CD4-positive, CD25-positive, alpha-beta regulatory T cell (primary cell): ENCODE results near the gene IFIH1. TPM values are rescaled to one million over a fixed set of nuclear protein-coding genes. Genes with fewer than 3 reads are reported as not detected.
A peak's percentile ranks its signal among the peaks of the same experiment; 100 is the strongest.

Experiments used
- ATAC-seq, 2 donors: fragments of 150-1000 bp; cut with Tn5 transposase; one replicate each; pipeline ENCODE4 v1.10.0; 2021; ENCODE audit warnings: low read depth in 2 of 2, moderate number of reproducible peaks in 2 of 2, moderate library complexity in 1 of 2
- DNase-seq, 3 donors: peaks; one replicate each; pipeline versions ENCODE4 v3.0.0 to v3.0.0-alpha.2; 2012 to 2022; ENCODE audit warnings: mixed read lengths in 1 of 3
- H3K27ac ChIP-seq: one replicate; pipeline ENCODE4 v1.7.0; 2013; ENCODE audit warnings: mild to moderate bottlenecking, low read length; ENCODE audit not compliant: insufficient read depth, poor library complexity, severe bottlenecking
- H3K27me3 ChIP-seq: one replicate; pipeline ENCODE4 v1.7.0; 2013; ENCODE audit warnings: low read length; ENCODE audit not compliant: control insufficient read depth, insufficient read depth
- H3K36me3 ChIP-seq: one replicate; pipeline ENCODE4 v1.7.0; 2013; ENCODE audit warnings: mild to moderate bottlenecking, low read length, moderate library complexity; ENCODE audit not compliant: control insufficient read depth, insufficient read depth
- H3K4me1 ChIP-seq: 2 replicates; pipeline ENCODE4 v1.7.0; 2013; ENCODE audit warnings: mild to moderate bottlenecking, low read length; ENCODE audit not compliant: insufficient read depth, control insufficient read depth, poor library complexity, severe bottlenecking
- H3K4me3 ChIP-seq: one replicate; pipeline ENCODE4 v1.7.0; 2013; ENCODE audit warnings: low read depth, mild to moderate bottlenecking, low read length, moderate library complexity
- H3K9me3 ChIP-seq, 2 experiments: 1 replicate in 1 of 2; 2 replicates in 1 of 2; pipeline ENCODE4 v1.7.0; 2013; ENCODE audit warnings: low read length in 2 of 2, mild to moderate bottlenecking in 1 of 2, moderate library complexity in 1 of 2; ENCODE audit not compliant: control insufficient read depth in 2 of 2
- H3K27ac Mint-ChIP-seq, 3 donors: one replicate each; pipeline ENCODE4 v1.8.0; 2020 to 2022; ENCODE audit warnings: mild to moderate bottlenecking in 3 of 3, mixed read lengths in 3 of 3, moderate library complexity in 2 of 3
- H3K27me3 Mint-ChIP-seq: one replicate; pipeline ENCODE4 v1.8.0; 2022; ENCODE audit warnings: mild to moderate bottlenecking, mixed read lengths
- H3K36me3 Mint-ChIP-seq: one replicate; pipeline ENCODE4 v1.8.0; 2020; ENCODE audit warnings: mixed read lengths
- H3K4me1 Mint-ChIP-seq, 4 donors: one replicate each; pipeline ENCODE4 v1.8.0; 2020 to 2022; ENCODE audit warnings: mixed read lengths in 4 of 4, mild to moderate bottlenecking in 1 of 4
- H3K4me3 Mint-ChIP-seq, 4 donors: one replicate each; pipeline ENCODE4 v1.8.0; 2020 to 2022; ENCODE audit warnings: mild to moderate bottlenecking in 4 of 4, mixed read lengths in 4 of 4, moderate library complexity in 3 of 4
- H3K9me3 Mint-ChIP-seq, 7 donors: one replicate each; pipeline ENCODE4 v1.8.0; 2020 to 2022; ENCODE audit warnings: mixed read lengths in 7 of 7, mild to moderate bottlenecking in 3 of 7, moderate library complexity in 2 of 7
- polyA plus RNA-seq, 4 donors: library from polyadenylated mRNA; unstranded; fragments of 300-500 nt; fragmentation: Illumina TruSeq; gene quantifications; one replicate each; pipeline ENCODE4 v1.2.3, GENCODE V29; 2021
- total RNA-seq: library from RNA; stranded (reverse); gene quantifications from one replicate; pipeline ENCODE4 v1.2.3, GENCODE V29; 2022

The IFIH1 gene
- total and polyA plus RNA-seq, 5 donors from 2014 or later = 17.2 to 52.8 (median 18.4) TPM

GRCh38 chr2:162266460-162266760 lies 52.1 kb downstream of the IFIH1 start:
- peaks cover 0 to 4% (median 2%) of the 10 kb centered on the region in 4 donors for H3K4me1 Mint-ChIP-seq
- H3K27me3 ChIP-seq = no peaks in the 10 kb centered on the region
- peaks cover 6% of the 10 kb centered on the region for H3K4me1 ChIP-seq
- H3K9me3 Mint-ChIP-seq = peaks cover 0 to 1% (median 0%) of the 10 kb centered on the region in 7 donors
- no peak overlapping the region for H3K4me3 Mint-ChIP-seq
- DNase-seq (no peak), ATAC-seq (no peak)
- no peaks in the 10 kb centered on the region for H3K9me3 ChIP-seq
- peaks cover 45% of the 10 kb centered on the region for H3K36me3 ChIP-seq
- no peaks in the 10 kb centered on the region for H3K27me3 Mint-ChIP-seq
- H3K27ac Mint-ChIP-seq = no peak overlapping the region
- H3K27ac ChIP-seq = no peak overlapping the region
- no peak overlapping the region for H3K4me3 ChIP-seq
- H3K36me3 Mint-ChIP-seq = peaks cover 49% of the 10 kb centered on the region

GRCh38 chr2:162265666-162266459 lies 52.6 kb downstream of the IFIH1 start:
- Histone ChIP-seq H3K9me3 (no peaks in the 10 kb centered on the region), H3K27ac (no peak overlapping the region), H3K4me1 (peaks cover 10% of the 10 kb centered on the region), H3K27me3 (no peaks in the 10 kb centered on the region), H3K36me3 (peaks cover 43% of the 10 kb centered on the region), H3K4me3 (no peak overlapping the region)
- H3K27me3 Mint-ChIP-seq = no peaks in the 10 kb centered on the region
- peaks cover 0 to 1% (median 0%) of the 10 kb centered on the region in 7 donors for H3K9me3 Mint-ChIP-seq
- DNase-seq = no peak
- ATAC-seq = no peak
- no peak overlapping the region for H3K4me3 Mint-ChIP-seq
- H3K4me1 Mint-ChIP-seq = peaks cover 4 to 9% (median 7%) of the 10 kb centered on the region in 4 donors
- no peak overlapping the region for H3K27ac Mint-ChIP-seq
- H3K36me3 Mint-ChIP-seq = peaks cover 44% of the 10 kb centered on the region

- Histone ChIP-seq H3K27me3 (no peaks in the 10 kb centered on the region), H3K27ac (no peak overlapping the region), H3K36me3 (peaks cover 5% of the 10 kb centered on the region), H3K4me3 (no peak overlapping the region), H3K9me3 (no peaks in the 10 kb centered on the region), H3K4me1 (peaks cover 10% of the 10 kb centered on the region)
- DNase-seq (peak in 1 of 3 donors; percentile 37), ATAC-seq (peak; percentile 46 to 59)
- Mint-ChIP-seq H3K27ac (peak overlapping the region in 1 of 3 donors; percentile 10), H3K27me3 (no peaks in the 10 kb centered on the region), H3K4me3 (no peak overlapping the region), H3K36me3 (peaks cover 11% of the 10 kb centered on the region), H3K4me1 (peaks cover 4 to 9% (median 7%) of the 10 kb centered on the region in 4 donors), H3K9me3 (peaks cover 0 to 2% (median 0%) of the 10 kb centered on the region in 7 donors)
Measured at GRCh38 chr2:162261032-162261945, 57.2 kb downstream of the IFIH1 start.

- Histone ChIP-seq H3K27ac (no peak overlapping the region), H3K27me3 (no peaks in the 10 kb centered on the region), H3K4me3 (no peak overlapping the region), H3K9me3 (no peaks in the 10 kb centered on the region), H3K4me1 (peaks cover 10% of the 10 kb centered on the region), H3K36me3 (no peaks in the 10 kb centered on the region)
- Mint-ChIP-seq H3K9me3 (peaks cover 0 to 2% (median 0%) of the 10 kb centered on the region in 7 donors), H3K27me3 (peaks cover 4% of the 10 kb centered on the region), H3K4me3 (no peak overlapping the region), H3K27ac (no peak overlapping the region), H3K4me1 (peaks cover 4 to 9% (median 7%) of the 10 kb centered on the region in 4 donors), H3K36me3 (no peaks in the 10 kb centered on the region)
- no peak for ATAC-seq
- DNase-seq = no peak
Measured at GRCh38 chr2:162258686-162259085, 59.8 kb downstream of the IFIH1 start.

- ATAC-seq (no peak), DNase-seq (no peak)
- H3K4me3 Mint-ChIP-seq = no peak overlapping the region
- H3K4me1 ChIP-seq = peaks cover 10% of the 10 kb centered on the region
- no peaks in the 10 kb centered on the region for H3K27me3 ChIP-seq
- peaks cover 4% of the 10 kb centered on the region for H3K27me3 Mint-ChIP-seq
- no peak overlapping the region for H3K27ac ChIP-seq
- no peaks in the 10 kb centered on the region for H3K9me3 ChIP-seq
- no peaks in the 10 kb centered on the region for H3K36me3 Mint-ChIP-seq
- peaks cover 0 to 2% (median 0%) of the 10 kb centered on the region in 7 donors for H3K9me3 Mint-ChIP-seq
- no peaks in the 10 kb centered on the region for H3K36me3 ChIP-seq
- no peak overlapping the region for H3K4me3 ChIP-seq
- H3K4me1 Mint-ChIP-seq = peaks cover 4 to 9% (median 7%) of the 10 kb centered on the region in 4 donors
- no peak overlapping the region for H3K27ac Mint-ChIP-seq
Measured at GRCh38 chr2:162258169-162258568, 60.3 kb downstream of the IFIH1 start.

- H3K36me3 ChIP-seq = no peaks in the 10 kb centered on the region
- ATAC-seq = no peak
- peaks cover 4% of the 10 kb centered on the region for H3K27me3 Mint-ChIP-seq
- no peaks in the 10 kb centered on the region for H3K27me3 ChIP-seq
- no peak overlapping the region for H3K27ac ChIP-seq
- H3K4me3 ChIP-seq = no peak overlapping the region
- H3K9me3 Mint-ChIP-seq = peaks cover 0 to 2% (median 0%) of the 10 kb centered on the region in 7 donors
- no peak overlapping the region for H3K27ac Mint-ChIP-seq
- no peak overlapping the region for H3K4me3 Mint-ChIP-seq
- no peaks in the 10 kb centered on the region for H3K9me3 ChIP-seq
- no peaks in the 10 kb centered on the region for H3K36me3 Mint-ChIP-seq
- DNase-seq = no peak
- peaks cover 4 to 9% (median 7%) of the 10 kb centered on the region in 4 donors for H3K4me1 Mint-ChIP-seq
- peaks cover 10% of the 10 kb centered on the region for H3K4me1 ChIP-seq
Measured at GRCh38 chr2:162257425-162257824, 61.1 kb downstream of the IFIH1 start.

- no peaks in the 10 kb centered on the region for H3K36me3 ChIP-seq
- DNase-seq = no peak
- peaks cover 6% of the 10 kb centered on the region for H3K4me1 ChIP-seq
- Mint-ChIP-seq H3K36me3 (no peaks in the 10 kb centered on the region), H3K27ac (no peak overlapping the region), H3K4me3 (no peak overlapping the region), H3K4me1 (peaks cover 4 to 8% (median 7%) of the 10 kb centered on the region in 4 donors), H3K27me3 (peaks cover 4% of the 10 kb centered on the region), H3K9me3 (peaks cover 0 to 2% (median 0%) of the 10 kb centered on the region in 7 donors)
- H3K4me3 ChIP-seq = no peak overlapping the region
- no peaks in the 10 kb centered on the region for H3K27me3 ChIP-seq
- no peaks in the 10 kb centered on the region for H3K9me3 ChIP-seq
- no peak overlapping the region for H3K27ac ChIP-seq
- ATAC-seq = no peak
Measured at GRCh38 chr2:162256591-162256991, 61.9 kb downstream of the IFIH1 start.
